Right atrium auricular region (tissue), 2 donors: ENCODE results near the gene MAN1C1. TPM values are rescaled to one million over a fixed set of nuclear protein-coding genes. Genes with fewer than 3 reads are reported as not detected.
"Not testable (repeated sequence)": the region's sequence is repeated elsewhere in the genome, so short reads cannot be mapped to it uniquely, and the experiment has no call there.

Source experiments
- DNase-seq: peaks from one replicate; pipeline ENCODE4 v3.0.0-alpha.2; 2019; ENCODE audit warnings: low spot score
- H3K27ac ChIP-seq, 2 donors: fragments of 200-600 bp; sonication (generic); 1 replicate in 1 of 2; 2 replicates in 1 of 2; pipeline ENCODE4 v1.5.1; 2016 to 2019
- H3K27me3 ChIP-seq, 2 donors: fragments of 200-600 bp; sonication (generic); one replicate each; pipeline versions ENCODE4 v1.5.1 to v1.6.0; 2017 to 2019
- H3K36me3 ChIP-seq: fragments of 200-600 bp; sonication (generic); one replicate; pipeline ENCODE4 v1.5.1; 2016
- H3K4me1 ChIP-seq, 2 donors: fragments of 200-600 bp; sonication (generic); one replicate each; pipeline versions ENCODE4 v1.5.1 to v1.6.0; 2017 to 2019
- H3K4me3 ChIP-seq, 2 donors: fragments of 200-600 bp; sonication (generic); 1 replicate in 1 of 2; 2 replicates in 1 of 2; pipeline ENCODE4 v1.5.1; 2017 to 2019; ENCODE audit warnings: mild to moderate bottlenecking in 1 of 2, moderate library complexity in 1 of 2
- H3K9me3 ChIP-seq, 2 donors: fragments of 200-600 bp; sonication (generic); one replicate each; pipeline ENCODE4 v1.5.1; 2019
- CTCF ChIP-seq, 2 donors: fragments of 200-600 bp; sonication (generic); IDR thresholded peaks; one replicate each; pipeline ENCODE4 v1.5.1; 2019; ENCODE audit warnings: antibody characterized with exemption in 2 of 2
- total RNA-seq, 2 donors: library from RNA; depleted of rRNA; stranded (reverse); fragments of >200 nt; gene quantifications; one replicate each; pipeline ENCODE4 v1.1.0, GENCODE V29; 2016

MAN1C1 gene
- total RNA-seq, 2 donors from 2014 or later = 9.4 to 13.6 TPM

DNA sequence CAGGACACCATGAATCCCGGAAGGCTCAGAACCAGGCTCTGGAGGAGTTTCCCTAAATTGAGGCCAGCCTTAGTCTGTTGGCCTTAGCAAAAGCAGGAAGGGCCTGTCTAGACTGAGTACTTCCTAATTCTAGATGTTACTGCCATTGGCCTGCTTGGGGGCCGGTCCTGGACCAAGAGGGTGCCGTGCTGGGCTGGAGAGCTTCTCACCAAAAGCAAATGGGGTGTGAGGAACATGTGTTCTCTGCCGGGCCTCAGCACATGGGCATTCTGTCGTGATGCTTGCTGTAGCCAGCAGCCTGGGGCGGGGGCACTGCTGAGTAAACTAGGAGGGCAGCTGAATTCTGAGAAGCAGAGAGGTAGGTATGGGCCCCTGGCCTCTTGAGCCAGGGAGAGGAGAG lies 35.7 kb upstream of the MAN1C1 start:
- TF ChIP-seq CTCF (IDR thresholded peaks at IDR 0.05) = no peak
- Histone ChIP-seq H3K9me3 (no peaks in the 10 kb centered on the region), H3K27ac (no peak overlapping the region), H3K4me1 (no peaks in the 10 kb centered on the region), H3K36me3 (no peaks in the 10 kb centered on the region), H3K4me3 (no peak overlapping the region), H3K27me3 (no peaks in the 10 kb centered on the region)
- no peak for DNase-seq

DNA sequence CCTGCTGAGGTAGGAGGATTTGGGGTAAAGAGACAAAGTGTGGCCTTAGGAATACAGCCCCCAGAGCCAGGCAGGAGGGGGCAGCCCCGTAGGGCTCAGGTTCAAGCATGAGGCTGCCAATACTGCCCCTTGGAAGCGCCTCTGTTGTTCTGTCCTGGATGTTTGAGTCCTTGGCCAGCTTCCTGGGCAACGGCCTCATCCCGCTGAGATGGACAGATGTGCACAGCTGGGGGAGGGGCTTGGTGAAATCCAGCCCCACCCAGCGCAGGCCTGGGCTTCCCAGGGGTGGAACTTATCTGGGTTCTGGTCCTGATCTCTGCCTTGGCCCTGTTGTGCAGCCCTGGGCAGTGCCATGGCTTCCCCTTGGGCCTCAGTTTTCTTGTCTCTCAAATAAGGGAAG lies 34.8 kb upstream of the MAN1C1 start:
- Histone ChIP-seq H3K9me3 (no peaks in the 10 kb centered on the region), H3K27ac (no peak overlapping the region), H3K4me1 (no peaks in the 10 kb centered on the region), H3K27me3 (no peaks in the 10 kb centered on the region), H3K4me3 (no peak overlapping the region), H3K36me3 (no peaks in the 10 kb centered on the region)
- TF ChIP-seq CTCF (IDR thresholded peaks at IDR 0.05) = no peak
- no peak for DNase-seq

- H3K4me3 ChIP-seq = no peak overlapping the region
- no peak overlapping the region for H3K27ac ChIP-seq
- TF ChIP-seq CTCF (IDR thresholded peaks at IDR 0.05) = no peak
- H3K27me3 ChIP-seq = no peaks in the 10 kb centered on the region
- no peak for DNase-seq
- no peaks in the 10 kb centered on the region for H3K4me1 ChIP-seq
- H3K9me3 ChIP-seq = no peaks in the 10 kb centered on the region
- no peaks in the 10 kb centered on the region for H3K36me3 ChIP-seq
Measured at GRCh38 chr1:25583519-25584370, 32.8 kb upstream of the MAN1C1 start.

- Histone ChIP-seq H3K27ac (no peak overlapping the region), H3K4me1 (peaks cover 0 to 12% of the 10 kb centered on the region in 2 donors), H3K36me3 (no peaks in the 10 kb centered on the region), H3K9me3 (no peaks in the 10 kb centered on the region), H3K4me3 (no peak overlapping the region), H3K27me3 (no peaks in the 10 kb centered on the region)
- no peak for DNase-seq
- no peak for TF ChIP-seq CTCF (IDR thresholded peaks at IDR 0.05)
Measured at GRCh38 chr1:25586181-25586588, 30.4 kb upstream of the MAN1C1 start.

DNA sequence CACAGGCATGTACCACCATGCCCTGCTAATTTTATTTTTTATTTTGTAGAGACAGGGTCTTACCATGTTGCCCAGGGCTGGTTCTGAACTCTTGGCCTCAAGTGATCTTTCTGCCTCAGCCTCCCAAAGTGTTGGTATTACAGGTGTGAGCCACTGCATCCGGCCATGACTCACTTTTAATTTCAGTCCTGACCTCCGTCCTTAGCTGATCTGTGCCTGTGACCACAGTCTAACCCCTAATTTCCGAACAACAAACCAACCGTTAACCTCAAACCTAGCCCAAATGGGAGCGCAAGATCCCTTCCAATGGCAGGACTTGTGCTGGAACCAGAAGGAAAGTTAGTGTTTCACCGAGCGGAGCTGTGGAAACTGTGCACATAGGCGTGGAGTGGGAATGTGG lies 29.3 kb upstream of the MAN1C1 start:
- Histone ChIP-seq H3K4me3 (no peak overlapping the region), H3K27ac (no peak overlapping the region), H3K4me1 (peaks cover 0 to 12% of the 10 kb centered on the region in 2 donors), H3K9me3 (no peaks in the 10 kb centered on the region), H3K36me3 (no peaks in the 10 kb centered on the region), H3K27me3 (no peaks in the 10 kb centered on the region)
- no peak for DNase-seq
- no peak for TF ChIP-seq CTCF (IDR thresholded peaks at IDR 0.05)

DNA sequence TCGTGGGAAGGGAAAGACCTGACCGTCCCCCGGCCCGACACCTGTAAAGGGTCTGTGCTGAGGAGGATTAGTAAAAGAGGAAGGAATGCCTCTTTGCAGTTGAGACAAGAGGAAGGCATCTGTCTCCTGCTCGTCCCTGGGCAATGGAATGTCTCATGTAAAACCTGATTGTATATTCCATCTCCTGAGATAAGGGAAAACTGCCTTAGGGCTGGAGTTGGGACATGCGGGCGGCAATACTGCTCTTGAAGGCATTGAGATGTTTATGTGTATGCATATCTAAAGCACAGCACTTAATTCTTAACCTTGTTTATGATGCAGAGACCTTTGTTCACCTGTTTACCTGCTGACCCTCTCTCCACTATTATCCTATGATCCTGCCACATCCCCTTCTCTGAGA lies 28.4 kb upstream of the MAN1C1 start:
- not testable (repeated sequence) for H3K9me3 ChIP-seq, DNase-seq, H3K27me3 ChIP-seq, H3K27ac ChIP-seq, H3K36me3 ChIP-seq, H3K4me3 ChIP-seq
- peaks cover 0 to 12% of the 10 kb centered on the region in 2 donors for H3K4me1 ChIP-seq

- not testable (repeated sequence) for H3K27ac ChIP-seq, DNase-seq, H3K36me3 ChIP-seq, H3K27me3 ChIP-seq, H3K4me3 ChIP-seq, H3K9me3 ChIP-seq
- peaks cover 0 to 12% of the 10 kb centered on the region in 2 donors for H3K4me1 ChIP-seq
Measured at GRCh38 chr1:25588786-25589185, 27.8 kb upstream of the MAN1C1 start.
